Measurements from ENCODE around the gene NUDT17. TPM values are rescaled to one million over a fixed set of nuclear protein-coding genes. Genes with fewer than 3 reads are reported as not detected.
"Not testable (repeated sequence)": the region's sequence is repeated elsewhere in the genome, so short reads cannot be mapped to it uniquely, and the experiment has no call there.

NUDT17 gene, protein sequence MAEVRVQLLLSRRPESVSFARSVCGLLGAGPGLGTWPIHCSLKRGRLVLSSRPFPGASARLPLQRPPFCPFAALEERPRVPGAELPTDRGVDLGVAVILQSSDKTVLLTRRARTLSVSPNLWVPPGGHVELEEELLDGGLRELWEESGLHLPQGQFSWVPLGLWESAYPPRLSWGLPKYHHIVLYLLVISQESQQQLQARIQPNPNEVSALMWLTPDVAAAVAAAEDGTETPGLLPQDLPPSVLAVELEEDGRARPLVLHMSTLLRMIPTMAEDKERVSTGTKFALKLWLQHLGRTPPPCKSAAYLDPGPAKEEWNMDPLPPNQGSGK
- 2.8 and 3.4 TPM in 2 replicates for total RNA-seq

- DNase-seq (ENCODE audit: low read depth, low spot score): peak; percentile 24
Observed at GRCh38 chr1:145845514-145846161, at the start of gene NUDT17. TSS of gene NUDT17 (plus strand) at chr1:145845630. CDS start at chr1:145845641, 11 bp downstream.

DNA sequence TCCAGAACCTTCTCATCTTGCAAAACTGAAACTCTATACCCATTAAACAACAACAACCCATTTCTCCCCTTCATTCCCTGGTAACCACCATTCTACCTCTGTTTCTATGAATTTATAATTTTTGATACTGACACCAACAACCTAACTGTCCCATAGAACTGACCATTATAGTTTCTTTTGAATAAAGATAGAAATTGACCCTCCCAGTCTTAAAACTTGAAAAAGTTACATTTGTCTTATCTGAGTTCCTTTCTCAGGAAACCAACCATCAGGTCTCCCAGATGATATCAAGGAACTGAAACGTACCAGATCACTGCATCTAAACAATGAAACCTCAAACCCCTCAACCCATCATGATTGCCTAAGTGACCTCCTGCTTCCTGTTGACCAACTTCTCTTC, 48.7 kb upstream of the NUDT17 start:
- DNase-seq (ENCODE audit: low read depth, low spot score): no peak

DNA sequence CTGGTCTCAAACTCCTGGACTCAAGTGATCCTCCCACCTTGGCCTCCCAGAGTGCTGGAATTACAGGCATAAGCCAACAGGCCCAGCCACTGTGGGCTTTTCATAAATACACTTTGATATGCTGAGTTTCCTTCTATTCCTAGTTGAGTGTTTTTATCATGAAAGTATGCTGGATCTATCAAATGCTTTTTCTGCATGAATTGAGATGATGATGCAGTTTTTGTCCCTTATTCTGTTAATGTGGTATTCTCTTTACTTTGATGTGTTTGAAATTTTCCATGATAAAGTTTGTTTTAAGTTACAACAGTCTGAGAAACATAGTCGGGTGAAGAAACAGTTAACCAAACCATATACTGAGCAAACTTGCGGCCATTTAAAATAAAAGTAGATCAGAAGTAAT, 45.6 kb upstream of the NUDT17 start:
- DNase-seq (ENCODE audit: low read depth, low spot score): no peak

DNA sequence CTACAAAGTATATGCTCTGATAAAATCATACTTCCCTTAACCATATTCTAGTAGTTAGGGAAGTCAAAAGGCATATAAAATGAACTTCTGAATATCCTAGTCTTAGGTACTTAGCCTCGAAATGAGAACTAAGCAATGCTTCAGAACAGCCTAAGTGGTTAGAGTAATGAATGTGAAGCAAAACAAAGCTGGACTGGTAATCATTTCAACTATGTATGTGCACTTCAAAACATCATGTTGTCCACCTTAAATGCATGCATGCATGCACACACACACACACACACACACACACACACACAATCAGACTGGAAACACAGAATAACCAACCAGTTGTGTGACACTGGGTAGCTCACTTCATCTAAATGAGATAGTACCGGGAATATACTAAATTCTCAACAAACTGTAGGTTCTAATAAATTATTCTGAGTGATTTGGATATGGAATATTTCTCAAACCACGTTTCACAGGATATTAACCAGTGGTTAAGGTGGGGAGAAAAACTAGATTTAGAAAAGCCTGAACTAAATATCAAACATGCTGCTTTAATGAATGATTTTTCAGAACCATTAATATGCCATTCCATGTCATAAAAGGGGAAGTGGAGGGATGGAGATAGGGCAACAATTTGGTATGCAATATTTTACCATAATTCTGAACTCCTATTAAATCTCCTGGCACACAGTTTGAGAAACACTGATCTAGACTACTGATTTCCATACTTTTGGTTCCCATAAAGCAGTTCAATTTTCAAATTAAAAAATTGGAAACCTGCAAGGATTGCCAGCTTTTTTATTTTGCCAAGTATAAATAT, 41.0 kb upstream of the NUDT17 start:
- no peak for DNase-seq (ENCODE audit: low read depth, low spot score)

DNA sequence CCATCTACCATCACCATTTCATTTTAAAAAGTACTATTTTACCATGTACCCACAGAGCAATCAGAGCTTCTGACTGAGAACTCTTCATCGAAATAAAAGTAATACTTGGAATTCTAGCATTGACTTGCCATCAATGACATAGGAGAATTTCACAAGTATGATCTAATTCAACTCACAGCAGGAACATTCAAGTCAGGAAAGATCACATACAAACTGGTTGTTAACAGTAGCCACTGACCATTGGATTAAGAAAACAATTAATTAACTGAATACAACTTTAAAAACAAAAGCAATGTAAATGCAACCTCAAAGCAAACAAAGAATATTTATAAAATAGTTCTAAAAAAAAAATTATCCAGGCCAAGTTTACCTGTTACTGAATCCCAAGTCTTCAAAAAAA, 40.4 kb upstream of the NUDT17 start:
- no peak for DNase-seq (ENCODE audit: low read depth, low spot score)

DNA sequence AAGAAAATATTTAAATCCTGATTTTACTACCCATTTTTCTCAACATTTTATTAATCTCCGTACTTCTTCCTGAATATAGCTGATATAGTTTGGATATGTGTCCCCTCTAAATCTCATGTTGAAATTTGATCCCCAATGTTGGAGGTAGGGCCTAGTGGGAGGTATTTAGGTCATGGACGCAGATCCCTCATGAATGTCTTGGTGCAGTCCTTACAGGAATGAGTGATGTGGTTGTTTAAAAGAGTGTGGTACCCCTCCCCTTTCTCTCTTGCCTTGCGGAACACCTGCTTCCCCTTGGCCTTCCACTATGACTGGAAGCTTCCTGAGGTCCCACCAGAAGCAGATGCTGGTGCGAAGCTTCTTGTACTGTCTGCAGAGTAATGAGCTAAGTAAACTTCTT, 39.0 kb upstream of the NUDT17 start:
- no peak for DNase-seq (ENCODE audit: low read depth, low spot score)

- no peak for DNase-seq (ENCODE audit: low read depth, low spot score)
Observed at GRCh38 chr1:145806844-145807243, 38.6 kb upstream of the NUDT17 start.

DNA sequence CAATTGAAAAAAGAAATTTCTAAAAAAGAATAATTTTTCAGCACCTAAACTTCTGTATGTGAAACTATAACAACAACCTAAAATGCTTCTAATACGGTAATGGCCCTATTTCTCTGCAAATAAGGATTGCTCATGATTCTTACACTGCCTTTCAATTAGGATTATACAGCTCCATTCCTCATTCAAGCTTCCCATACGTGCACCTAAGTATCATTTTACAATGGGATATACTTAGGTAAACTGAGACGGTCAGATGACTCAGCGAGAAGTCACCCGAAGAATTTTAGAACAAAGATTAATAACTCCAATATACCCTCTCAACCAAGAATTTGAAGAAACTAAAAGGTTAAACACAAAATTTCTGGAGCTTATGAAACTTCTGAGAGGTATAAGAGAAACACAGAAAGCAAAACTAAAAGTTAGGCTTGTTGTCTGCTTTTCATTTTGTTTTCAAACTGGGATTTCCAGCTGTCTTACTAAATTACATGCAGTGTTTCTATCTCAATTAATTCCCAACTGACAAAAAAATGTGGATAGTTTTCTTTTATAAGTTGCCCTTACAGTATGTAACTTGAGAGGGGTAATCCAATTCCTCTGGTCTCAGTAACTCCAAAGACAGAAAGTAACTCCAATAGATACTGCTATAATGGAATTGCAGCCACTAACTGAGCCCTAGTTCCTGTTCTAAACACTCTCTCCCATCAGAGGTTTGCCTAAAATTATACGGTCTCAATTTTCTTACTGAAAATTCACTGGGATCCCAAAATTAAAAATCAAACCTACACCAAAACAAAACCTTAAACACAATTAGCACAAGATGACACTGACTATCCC, 32.2 kb upstream of the NUDT17 start:
- DNase-seq (ENCODE audit: low read depth, low spot score): not testable (repeated sequence)

DNA sequence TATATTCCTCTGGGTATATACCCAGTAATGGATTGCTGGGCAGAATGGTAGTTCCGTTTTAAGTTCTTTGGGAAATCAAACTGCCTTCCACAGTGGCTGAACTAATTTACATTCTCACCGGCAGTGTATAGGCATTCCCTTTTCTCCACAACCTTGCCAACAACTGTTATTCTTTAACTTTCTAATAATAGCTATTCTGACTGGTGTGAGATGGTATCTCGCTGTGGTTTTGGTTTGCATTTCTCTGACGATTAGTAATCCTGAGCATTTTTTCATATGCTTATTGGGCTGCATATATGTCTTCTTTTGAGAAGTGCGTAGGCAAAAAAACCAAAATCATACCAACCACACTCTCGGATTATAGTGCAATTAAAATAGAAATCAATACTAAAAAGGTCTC, 27.3 kb upstream of the NUDT17 start:
- not testable (repeated sequence) for DNase-seq (ENCODE audit: low read depth, low spot score)

DNA sequence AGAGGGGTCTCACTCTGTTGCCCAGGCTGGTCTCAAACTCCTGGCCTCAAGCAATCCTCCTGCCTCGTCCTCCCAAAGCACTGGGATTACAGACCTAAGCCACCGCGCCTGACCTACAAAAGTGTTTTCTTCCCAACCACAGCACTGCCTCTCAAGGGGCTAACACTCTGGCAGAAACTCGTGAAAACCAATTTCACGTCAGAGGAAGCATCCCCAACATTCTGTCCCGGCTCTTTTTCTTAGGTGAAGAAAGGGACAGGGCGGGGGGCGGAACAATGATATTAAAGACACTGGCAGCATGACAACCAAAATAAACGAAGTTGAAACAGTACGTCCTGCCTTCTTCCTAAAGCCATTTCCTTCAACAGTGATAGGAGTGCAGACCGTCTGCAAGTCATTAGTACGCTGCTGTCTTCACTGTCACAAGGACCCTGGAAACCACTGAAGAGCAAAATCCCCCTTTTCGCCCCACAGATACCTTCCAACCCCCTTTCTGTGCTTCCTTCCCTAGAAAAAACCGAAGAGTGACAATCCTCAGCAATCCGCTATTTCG, 22.6 kb upstream of the NUDT17 start:
- DNase-seq (ENCODE audit: low read depth, low spot score): not testable (repeated sequence)

DNA sequence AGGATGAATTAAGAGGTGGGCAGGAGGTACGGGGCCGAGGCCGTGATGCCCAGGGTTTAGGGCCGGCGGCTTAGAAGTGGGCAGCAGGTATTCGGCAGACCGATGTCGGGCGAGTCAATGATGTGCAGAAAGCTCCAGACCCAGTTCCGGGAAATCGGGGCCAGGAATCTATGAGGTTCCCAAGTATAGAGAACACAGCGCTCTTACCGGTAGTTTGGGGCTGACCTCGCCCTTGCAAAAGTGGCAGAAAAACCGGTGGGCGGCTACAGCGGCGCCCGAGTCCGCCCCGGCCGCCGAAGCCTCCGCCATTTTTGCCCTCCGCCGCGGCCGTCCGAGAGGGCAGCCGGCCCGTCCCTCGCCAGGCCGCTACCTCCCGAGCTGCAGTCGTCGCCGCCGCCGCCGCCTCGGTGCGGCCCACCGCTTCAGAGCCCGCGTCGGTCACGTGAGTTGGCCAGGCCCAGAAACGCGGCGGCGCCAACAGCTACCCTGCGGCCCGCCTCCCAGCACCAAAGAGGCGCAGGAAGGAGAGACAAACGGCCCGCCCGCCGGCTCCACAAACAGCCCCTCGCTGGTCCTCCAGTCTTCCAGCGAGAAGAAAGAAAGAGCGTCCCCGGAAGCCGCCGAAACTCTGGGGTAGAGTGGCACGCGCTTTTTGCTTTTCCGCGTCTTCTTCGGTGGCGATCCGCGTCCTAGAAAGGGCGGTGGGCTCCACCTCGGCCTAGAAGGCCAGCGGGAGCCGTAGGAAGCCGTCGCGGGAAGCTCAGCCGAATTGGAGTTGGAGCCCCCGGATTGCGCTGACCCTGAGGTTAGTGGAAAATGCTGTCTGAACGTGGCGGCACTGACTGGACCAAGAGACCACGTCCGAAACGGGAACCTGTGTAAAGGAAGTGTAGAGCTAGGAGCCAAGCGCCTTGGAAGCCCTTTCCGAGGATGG, 21.6 kb upstream of the NUDT17 start, which contains the start of the genes POLR3C and RNF115:
POLR3C (plus strand) TSS at position 636 of the 934 bp plus-strand sequence. CDS start 1,577 bp downstream, outside the sequence.
RNF115 (minus strand) TSS at position 531 of the 934 bp plus-strand sequence; CDS start at position 309, 222 bp downstream.
- DNase-seq (ENCODE audit: low read depth, low spot score): peak; percentile 68

GRCh38 chr1:145824499-145824842, 21.0 kb upstream of the NUDT17 start:
- no peak for DNase-seq (ENCODE audit: low read depth, low spot score)

DNA sequence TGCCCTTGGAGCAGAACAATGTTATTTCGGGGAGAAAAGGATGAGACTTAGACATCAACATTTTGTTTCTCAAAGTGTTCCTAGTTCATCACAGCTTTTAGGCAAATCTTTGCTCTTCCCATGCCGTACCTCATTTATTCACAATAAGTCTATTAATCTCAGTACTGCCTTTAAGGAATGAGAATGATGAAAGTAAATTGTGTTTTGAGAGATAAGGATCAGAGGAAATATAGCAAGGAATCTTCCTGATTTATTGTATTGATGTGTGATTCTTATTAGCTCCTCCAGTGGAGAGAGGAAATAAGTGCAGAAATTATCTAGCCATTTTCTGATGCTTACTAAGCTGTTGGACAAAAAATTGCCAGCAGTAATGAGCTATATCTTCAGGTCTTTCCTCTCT, 19.4 kb upstream of the NUDT17 start:
- no peak for DNase-seq (ENCODE audit: low read depth, low spot score)

DNA sequence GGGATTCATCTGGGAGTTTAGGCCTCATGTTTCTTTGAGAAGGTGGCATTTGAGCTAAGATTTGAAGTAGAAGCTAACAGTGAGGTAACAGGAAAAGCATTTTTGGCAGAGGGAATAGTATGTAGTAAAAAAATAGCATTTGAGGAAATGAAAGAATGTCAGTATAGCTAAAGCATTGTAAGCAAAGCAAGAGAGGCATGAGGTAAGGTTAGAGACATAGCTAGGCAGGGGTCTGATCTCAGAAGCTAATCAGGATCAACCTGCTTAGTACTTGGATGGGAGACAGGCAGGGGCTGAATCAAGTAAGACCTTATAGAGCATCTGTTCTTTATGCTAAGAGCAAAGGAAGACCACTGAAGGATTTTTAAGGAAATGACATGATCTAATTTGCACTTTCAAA, 17.5 kb upstream of the NUDT17 start:
- no peak for DNase-seq (ENCODE audit: low read depth, low spot score)

DNA sequence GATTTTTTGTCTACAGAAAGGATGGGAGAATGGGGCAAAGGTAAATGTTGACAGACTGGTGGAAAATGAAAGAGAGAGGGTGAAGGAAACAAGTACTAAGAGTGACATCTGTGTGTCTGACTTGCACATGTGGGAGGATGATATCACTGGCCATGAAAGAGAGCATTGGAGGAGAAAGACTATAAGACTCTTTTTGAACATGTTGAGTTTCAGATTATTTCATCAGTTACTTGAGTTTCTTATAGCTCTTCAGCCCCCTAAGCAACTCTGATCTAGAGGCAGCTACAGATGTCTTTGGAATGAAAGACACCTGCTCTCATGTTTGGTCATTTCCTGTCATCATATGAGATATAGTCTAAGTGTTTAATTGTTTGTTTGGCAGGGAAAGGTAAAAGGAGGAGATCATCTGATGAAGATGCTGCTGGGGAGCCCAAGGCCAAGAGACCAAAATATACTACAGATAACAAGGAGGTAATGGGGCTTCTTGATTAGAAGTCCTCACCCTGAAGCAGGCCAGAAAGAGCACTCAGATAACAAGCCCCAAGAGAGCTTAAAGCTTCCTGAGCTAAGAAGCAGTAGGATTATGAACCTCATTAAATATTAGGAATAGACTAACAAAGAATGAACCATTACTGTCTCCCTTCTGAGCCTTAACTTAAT, 16.9 kb upstream of the NUDT17 start:
- DNase-seq (ENCODE audit: low read depth, low spot score): no peak

GRCh38 chr1:145830810-145831209, 14.6 kb upstream of the NUDT17 start:
- not testable (repeated sequence) for DNase-seq (ENCODE audit: low read depth, low spot score)

DNA sequence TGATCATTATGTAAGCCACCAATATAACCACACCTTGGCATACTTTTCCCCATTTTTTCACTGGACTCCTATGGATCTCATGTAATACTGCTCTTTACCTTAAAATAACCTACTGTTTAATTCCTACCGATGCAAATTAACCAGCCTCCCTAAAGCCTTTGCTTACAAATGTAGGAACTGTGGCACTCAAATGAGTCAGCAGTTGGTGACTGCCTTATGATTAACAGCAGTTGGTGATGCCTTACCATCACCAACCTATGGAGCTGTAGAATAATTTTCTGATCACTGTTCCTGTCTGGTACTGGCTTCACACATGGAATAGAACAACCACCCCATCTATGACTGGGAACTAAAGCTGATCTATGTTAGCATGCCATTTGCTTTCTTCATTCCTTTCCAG, 7.8 kb upstream of the NUDT17 start:
- DNase-seq (ENCODE audit: low read depth, low spot score): no peak

DNA sequence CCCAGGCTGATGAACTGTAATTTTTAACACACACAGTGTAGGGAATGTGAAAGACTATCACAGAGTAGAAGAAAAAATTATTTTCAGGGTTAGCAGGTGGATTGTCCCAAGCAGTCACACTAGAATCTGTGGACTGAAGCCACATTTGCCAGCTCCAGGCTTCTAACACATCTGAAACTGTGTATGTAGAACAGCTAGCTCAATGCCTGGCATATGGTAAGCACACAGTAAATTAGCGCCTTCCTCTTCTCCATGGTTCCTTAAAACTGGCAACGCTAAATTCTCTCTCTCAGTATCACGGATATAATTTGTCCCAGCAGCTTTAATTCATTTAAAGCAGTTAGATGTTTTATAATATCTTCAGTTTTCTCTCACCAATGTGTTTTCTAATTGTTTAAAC, 2.4 kb upstream of the NUDT17 start:
- DNase-seq (ENCODE audit: low read depth, low spot score): no peak

- DNase-seq (ENCODE audit: low read depth, low spot score): no peak
Observed at GRCh38 chr1:145845144-145845513, 301 bp upstream of the NUDT17 start.

Measured in pulmonary artery endothelial cell (primary cell).